Measurements from ENCODE around the gene SLC1A2.

The SLC1A2 gene

DNA sequence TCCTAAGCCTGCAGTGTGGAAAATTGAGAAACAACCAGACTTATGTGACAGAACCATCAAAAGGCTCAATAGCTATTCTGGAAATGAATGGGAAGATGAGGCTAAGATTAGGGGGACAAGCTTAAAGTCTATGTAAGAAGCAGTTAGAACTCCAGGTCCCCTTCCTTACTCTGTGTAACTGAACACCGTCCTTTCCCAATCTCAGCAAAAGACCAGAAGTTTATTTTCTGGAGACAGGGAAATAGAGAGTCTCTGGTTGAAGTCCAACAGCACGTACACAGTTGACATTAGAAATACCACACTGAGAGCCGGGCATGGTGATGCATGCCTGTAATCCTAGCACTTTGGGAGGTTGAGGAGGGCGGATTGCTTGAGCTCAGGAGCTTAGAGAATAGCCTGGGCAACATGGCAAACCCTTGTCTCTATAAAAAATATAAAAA is 186.4 kb downstream of the SLC1A2 start:
- TF ChIP-seq, protein P1, sequence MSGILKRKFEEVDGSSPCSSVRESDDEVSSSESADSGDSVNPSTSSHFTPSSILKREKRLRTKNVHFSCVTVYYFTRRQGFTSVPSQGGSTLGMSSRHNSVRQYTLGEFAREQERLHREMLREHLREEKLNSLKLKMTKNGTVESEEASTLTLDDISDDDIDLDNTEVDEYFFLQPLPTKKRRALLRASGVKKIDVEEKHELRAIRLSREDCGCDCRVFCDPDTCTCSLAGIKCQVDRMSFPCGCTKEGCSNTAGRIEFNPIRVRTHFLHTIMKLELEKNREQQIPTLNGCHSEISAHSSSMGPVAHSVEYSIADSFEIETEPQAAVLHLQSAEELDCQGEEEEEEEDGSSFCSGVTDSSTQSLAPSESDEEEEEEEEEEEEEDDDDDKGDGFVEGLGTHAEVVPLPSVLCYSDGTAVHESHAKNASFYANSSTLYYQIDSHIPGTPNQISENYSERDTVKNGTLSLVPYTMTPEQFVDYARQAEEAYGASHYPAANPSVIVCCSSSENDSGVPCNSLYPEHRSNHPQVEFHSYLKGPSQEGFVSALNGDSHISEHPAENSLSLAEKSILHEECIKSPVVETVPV (CRISPR knock-in tag; IDR thresholded peaks at IDR 0.05): no peak
- TF ChIP-seq CSDC2 (CRISPR knock-in tag; IDR thresholded peaks at IDR 0.05): no peak
- TF ChIP-seq, protein P2, sequence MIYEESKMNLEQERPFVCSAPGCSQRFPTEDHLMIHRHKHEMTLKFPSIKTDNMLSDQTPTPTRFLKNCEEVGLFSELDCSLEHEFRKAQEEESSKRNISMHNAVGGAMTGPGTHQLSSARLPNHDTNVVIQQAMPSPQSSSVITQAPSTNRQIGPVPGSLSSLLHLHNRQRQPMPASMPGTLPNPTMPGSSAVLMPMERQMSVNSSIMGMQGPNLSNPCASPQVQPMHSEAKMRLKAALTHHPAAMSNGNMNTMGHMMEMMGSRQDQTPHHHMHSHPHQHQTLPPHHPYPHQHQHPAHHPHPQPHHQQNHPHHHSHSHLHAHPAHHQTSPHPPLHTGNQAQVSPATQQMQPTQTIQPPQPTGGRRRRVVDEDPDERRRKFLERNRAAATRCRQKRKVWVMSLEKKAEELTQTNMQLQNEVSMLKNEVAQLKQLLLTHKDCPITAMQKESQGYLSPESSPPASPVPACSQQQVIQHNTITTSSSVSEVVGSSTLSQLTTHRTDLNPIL (CRISPR knock-in tag; IDR thresholded peaks at IDR 0.05; ENCODE audit: low read depth): no peak
- no peak for TF ChIP-seq ZNF70 (CRISPR knock-in tag; IDR thresholded peaks at IDR 0.05)
- no peak for TF ChIP-seq RARB (CRISPR knock-in tag; IDR thresholded peaks at IDR 0.05)
- TF ChIP-seq OSR1 (CRISPR knock-in tag; IDR thresholded peaks at IDR 0.05): no peak
- no peak for TF ChIP-seq GLIS3 (CRISPR knock-in tag; IDR thresholded peaks at IDR 0.05)
- TF ChIP-seq TOX (CRISPR knock-in tag; IDR thresholded peaks at IDR 0.05; ENCODE audit: borderline replicate concordance): no peak
- TF ChIP-seq TCF4 (CRISPR knock-in tag; IDR thresholded peaks at IDR 0.05; ENCODE audit: borderline replicate concordance): no peak
- TF ChIP-seq, protein P3, sequence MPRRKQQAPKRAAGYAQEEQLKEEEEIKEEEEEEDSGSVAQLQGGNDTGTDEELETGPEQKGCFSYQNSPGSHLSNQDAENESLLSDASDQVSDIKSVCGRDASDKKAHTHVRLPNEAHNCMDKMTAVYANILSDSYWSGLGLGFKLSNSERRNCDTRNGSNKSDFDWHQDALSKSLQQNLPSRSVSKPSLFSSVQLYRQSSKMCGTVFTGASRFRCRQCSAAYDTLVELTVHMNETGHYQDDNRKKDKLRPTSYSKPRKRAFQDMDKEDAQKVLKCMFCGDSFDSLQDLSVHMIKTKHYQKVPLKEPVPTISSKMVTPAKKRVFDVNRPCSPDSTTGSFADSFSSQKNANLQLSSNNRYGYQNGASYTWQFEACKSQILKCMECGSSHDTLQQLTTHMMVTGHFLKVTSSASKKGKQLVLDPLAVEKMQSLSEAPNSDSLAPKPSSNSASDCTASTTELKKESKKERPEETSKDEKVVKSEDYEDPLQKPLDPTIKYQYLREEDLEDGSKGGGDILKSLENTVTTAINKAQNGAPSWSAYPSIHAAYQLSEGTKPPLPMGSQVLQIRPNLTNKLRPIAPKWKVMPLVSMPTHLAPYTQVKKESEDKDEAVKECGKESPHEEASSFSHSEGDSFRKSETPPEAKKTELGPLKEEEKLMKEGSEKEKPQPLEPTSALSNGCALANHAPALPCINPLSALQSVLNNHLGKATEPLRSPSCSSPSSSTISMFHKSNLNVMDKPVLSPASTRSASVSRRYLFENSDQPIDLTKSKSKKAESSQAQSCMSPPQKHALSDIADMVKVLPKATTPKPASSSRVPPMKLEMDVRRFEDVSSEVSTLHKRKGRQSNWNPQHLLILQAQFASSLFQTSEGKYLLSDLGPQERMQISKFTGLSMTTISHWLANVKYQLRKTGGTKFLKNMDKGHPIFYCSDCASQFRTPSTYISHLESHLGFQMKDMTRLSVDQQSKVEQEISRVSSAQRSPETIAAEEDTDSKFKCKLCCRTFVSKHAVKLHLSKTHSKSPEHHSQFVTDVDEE (CRISPR knock-in tag; IDR thresholded peaks at IDR 0.05): no peak
- TF ChIP-seq SNAI2 (CRISPR knock-in tag; IDR thresholded peaks at IDR 0.05): no peak
- TF ChIP-seq ZNF8 (CRISPR knock-in tag; IDR thresholded peaks at IDR 0.05): no peak
- TF ChIP-seq ESRRG (CRISPR knock-in tag; IDR thresholded peaks at IDR 0.05): no peak
- TF ChIP-seq ISL1 (CRISPR knock-in tag; IDR thresholded peaks at IDR 0.05): no peak
- no peak for TF ChIP-seq BACH2 (CRISPR knock-in tag; IDR thresholded peaks at IDR 0.05; ENCODE audit: borderline replicate concordance)
- no peak for TF ChIP-seq ZFP30 (CRISPR knock-in tag; IDR thresholded peaks at IDR 0.05)
- no peak for TF ChIP-seq ZC3H10 (CRISPR knock-in tag; IDR thresholded peaks at IDR 0.05)
- ATAC-seq: no peak

DNA sequence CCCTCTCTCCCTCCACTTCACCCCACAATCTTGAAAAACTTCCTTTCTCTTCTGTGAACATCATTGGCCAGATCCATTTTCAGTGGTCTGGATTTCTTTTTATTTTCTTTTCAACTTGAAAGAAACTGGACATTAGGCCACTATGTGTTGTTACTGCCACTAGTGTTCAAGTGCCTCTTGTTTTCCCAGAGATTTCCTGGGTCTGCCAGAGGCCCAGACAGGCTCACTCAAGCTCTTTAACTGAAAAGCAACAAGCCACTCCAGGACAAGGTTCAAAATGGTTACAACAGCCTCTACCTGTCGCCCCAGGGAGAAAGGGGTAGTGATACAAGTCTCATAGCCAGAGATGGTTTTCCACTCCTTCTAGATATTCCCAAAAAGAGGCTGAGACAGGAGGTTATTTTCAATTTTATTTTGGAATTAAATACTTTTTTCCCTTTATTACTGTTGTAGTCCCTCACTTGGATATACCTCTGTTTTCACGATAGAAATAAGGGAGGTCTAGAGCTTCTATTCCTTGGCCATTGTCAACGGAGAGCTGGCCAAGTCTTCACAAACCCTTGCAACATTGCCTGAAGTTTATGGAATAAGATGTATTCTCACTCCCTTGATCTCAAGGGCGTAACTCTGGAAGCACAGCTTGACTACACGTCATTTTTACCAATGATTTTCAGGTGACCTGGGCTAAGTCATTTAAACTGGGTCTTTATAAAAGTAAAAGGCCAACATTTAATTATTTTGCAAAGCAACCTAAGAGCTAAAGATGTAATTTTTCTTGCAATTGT is 188.1 kb downstream of the SLC1A2 start:
- ATAC-seq: no peak
- TF ChIP-seq ZFP3 (CRISPR knock-in tag; IDR thresholded peaks at IDR 0.05) (no peak), ZNF70 (CRISPR knock-in tag; IDR thresholded peaks at IDR 0.05) (no peak), RARB (CRISPR knock-in tag; IDR thresholded peaks at IDR 0.05) (no peak)

DNA sequence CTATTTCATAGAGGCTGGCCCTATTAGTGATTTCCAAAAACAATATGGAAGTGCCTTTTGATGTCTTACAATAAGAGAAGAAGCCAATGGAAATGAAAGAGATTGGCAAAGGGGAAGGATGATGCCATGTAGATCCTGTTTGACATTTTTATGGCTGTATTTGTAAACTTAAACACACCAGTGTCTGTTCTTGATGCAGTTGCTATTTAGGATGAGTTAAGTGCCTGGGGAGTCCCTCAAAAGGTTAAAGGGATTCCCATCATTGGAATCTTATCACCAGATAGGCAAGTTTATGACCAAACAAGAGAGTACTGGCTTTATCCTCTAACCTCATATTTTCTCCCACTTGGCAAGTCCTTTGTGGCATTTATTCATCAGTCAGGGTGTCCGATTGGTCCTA is 189.0 kb downstream of the SLC1A2 start:
- TF ChIP-seq ZNF565 (CRISPR knock-in tag; conservative IDR thresholded peaks at IDR 0.05; ENCODE audit: low read depth) (no peak), CSDC2 (CRISPR knock-in tag; IDR thresholded peaks at IDR 0.05) (no peak), BACH2 (CRISPR knock-in tag; IDR thresholded peaks at IDR 0.05; ENCODE audit: borderline replicate concordance) (no peak), ZFP30 (CRISPR knock-in tag; IDR thresholded peaks at IDR 0.05) (no peak), ISL1 (CRISPR knock-in tag; IDR thresholded peaks at IDR 0.05) (no peak), TOX (CRISPR knock-in tag; IDR thresholded peaks at IDR 0.05; ENCODE audit: borderline replicate concordance) (no peak), ZNF70 (CRISPR knock-in tag; IDR thresholded peaks at IDR 0.05) (no peak), ZNF8 (CRISPR knock-in tag; IDR thresholded peaks at IDR 0.05) (no peak), ARNTL (CRISPR knock-in tag; IDR thresholded peaks at IDR 0.05; ENCODE audit: borderline replicate concordance, low read depth) (no peak)
- TF ChIP-seq, protein P4, sequence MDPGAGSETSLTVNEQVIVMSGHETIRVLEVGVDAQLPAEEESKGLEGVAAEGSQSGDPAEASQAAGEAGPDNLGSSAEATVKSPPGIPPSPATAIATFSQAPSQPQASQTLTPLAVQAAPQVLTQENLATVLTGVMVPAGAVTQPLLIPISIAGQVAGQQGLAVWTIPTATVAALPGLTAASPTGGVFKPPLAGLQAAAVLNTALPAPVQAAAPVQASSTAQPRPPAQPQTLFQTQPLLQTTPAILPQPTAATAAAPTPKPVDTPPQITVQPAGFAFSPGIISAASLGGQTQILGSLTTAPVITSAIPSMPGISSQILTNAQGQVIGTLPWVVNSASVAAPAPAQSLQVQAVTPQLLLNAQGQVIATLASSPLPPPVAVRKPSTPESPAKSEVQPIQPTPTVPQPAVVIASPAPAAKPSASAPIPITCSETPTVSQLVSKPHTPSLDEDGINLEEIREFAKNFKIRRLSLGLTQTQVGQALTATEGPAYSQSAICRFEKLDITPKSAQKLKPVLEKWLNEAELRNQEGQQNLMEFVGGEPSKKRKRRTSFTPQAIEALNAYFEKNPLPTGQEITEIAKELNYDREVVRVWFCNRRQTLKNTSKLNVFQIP (CRISPR knock-in tag; IDR thresholded peaks at IDR 0.05; ENCODE audit: borderline replicate concordance, low read depth): no peak
- TF ChIP-seq, protein P1 (CRISPR knock-in tag; IDR thresholded peaks at IDR 0.05): no peak
- TF ChIP-seq, protein P2 (CRISPR knock-in tag; IDR thresholded peaks at IDR 0.05; ENCODE audit: low read depth): no peak

More for the DNA sequence above, 189.0 kb downstream of the SLC1A2 start:
- no peak for ATAC-seq

All from SK-N-SH treated with all-trans-retinoic acid at 6 μM for 48 hours (cell line).